ENCODE data around the gene MICAL3.

DNA sequence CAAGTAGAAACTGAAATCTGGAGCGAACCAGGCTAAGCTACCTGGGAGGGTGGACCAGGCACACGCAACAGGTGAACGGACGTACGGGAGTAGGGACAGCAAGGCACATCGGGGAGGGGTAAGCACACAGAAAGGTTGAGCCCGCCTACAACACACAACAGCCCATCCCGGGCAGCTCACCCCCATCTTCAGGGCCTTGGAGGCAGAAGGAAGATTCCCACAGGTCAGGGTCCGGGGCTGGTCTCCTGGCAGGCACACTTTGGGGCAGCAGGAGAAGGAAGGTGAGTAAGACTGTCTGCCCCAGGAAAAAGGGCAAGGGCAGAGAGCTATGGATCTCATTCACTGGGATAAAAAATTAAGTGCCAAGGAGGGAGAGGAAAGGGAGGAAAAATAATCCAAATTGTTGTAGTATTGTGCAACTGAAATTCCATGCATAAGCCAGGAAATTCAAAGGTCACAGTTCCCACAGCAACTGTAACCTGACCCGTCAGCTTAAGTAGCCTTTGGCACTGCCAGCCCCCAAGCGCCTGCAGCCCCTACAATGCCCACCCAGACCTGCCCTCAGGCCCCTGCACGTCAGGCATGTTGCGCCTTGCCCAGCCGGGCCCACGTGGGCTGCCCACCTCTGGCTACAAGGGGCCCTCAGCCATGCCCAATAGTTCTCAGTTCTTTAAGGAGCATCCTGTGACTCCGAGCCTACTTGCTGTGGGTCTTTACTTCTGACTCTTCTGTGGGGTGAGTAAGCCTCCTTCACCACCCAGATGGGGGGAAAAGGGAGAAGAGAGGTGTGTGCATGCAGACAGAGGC, 51.8 kb downstream of the MICAL3 start:
- TF ChIP-seq, protein P1, sequence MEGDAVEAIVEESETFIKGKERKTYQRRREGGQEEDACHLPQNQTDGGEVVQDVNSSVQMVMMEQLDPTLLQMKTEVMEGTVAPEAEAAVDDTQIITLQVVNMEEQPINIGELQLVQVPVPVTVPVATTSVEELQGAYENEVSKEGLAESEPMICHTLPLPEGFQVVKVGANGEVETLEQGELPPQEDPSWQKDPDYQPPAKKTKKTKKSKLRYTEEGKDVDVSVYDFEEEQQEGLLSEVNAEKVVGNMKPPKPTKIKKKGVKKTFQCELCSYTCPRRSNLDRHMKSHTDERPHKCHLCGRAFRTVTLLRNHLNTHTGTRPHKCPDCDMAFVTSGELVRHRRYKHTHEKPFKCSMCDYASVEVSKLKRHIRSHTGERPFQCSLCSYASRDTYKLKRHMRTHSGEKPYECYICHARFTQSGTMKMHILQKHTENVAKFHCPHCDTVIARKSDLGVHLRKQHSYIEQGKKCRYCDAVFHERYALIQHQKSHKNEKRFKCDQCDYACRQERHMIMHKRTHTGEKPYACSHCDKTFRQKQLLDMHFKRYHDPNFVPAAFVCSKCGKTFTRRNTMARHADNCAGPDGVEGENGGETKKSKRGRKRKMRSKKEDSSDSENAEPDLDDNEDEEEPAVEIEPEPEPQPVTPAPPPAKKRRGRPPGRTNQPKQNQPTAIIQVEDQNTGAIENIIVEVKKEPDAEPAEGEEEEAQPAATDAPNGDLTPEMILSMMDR (IDR thresholded peaks at IDR 0.05): no peak
- TF ChIP-seq POLR2AphosphoS5 (IDR thresholded peaks at IDR 0.05; ENCODE audit: low read depth, low read length) (no peak), SIN3A (IDR thresholded peaks at IDR 0.05; ENCODE audit: borderline replicate concordance, insufficient read depth, low read depth, low read length) (no peak)
- TF ChIP-seq, protein P2, sequence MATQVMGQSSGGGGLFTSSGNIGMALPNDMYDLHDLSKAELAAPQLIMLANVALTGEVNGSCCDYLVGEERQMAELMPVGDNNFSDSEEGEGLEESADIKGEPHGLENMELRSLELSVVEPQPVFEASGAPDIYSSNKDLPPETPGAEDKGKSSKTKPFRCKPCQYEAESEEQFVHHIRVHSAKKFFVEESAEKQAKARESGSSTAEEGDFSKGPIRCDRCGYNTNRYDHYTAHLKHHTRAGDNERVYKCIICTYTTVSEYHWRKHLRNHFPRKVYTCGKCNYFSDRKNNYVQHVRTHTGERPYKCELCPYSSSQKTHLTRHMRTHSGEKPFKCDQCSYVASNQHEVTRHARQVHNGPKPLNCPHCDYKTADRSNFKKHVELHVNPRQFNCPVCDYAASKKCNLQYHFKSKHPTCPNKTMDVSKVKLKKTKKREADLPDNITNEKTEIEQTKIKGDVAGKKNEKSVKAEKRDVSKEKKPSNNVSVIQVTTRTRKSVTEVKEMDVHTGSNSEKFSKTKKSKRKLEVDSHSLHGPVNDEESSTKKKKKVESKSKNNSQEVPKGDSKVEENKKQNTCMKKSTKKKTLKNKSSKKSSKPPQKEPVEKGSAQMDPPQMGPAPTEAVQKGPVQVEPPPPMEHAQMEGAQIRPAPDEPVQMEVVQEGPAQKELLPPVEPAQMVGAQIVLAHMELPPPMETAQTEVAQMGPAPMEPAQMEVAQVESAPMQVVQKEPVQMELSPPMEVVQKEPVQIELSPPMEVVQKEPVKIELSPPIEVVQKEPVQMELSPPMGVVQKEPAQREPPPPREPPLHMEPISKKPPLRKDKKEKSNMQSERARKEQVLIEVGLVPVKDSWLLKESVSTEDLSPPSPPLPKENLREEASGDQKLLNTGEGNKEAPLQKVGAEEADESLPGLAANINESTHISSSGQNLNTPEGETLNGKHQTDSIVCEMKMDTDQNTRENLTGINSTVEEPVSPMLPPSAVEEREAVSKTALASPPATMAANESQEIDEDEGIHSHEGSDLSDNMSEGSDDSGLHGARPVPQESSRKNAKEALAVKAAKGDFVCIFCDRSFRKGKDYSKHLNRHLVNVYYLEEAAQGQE (IDR thresholded peaks at IDR 0.05; ENCODE audit: insufficient read depth in 1 of 2, low read depth in 2 of 2, low read length in 1 of 2): no peak

Measured in Panc1 (cell line).